IMR-90 (cell line): ENCODE measurements around the gene USP35.

Experiments used
- CTCF ChIP-seq: conservative IDR thresholded peaks from 2 replicates; pipeline ENCODE4 v1.5.1; 2012; ENCODE audit warnings: mild to moderate bottlenecking, low read depth, low read length, improper control_type of control experiment
- MXI1 ChIP-seq: IDR thresholded peaks from 2 replicates; pipeline ENCODE4 v1.6.1; 2012; ENCODE audit warnings: low read depth, mild to moderate bottlenecking, low read length, moderate library complexity, borderline replicate concordance
- NFE2L2 ChIP-seq: fragments of 150-350 bp; IDR thresholded peaks from 2 replicates; pipeline ENCODE4 v1.6.1; 2016; ENCODE audit warnings: low read depth, mild to moderate bottlenecking, low read length
- POLR2A ChIP-seq: IDR thresholded peaks from 2 replicates; pipeline ENCODE4 v1.6.1; 2012; ENCODE audit warnings: mild to moderate bottlenecking, low read depth, low read length
- RAD21 ChIP-seq: IDR thresholded peaks from 2 replicates; pipeline ENCODE4 v1.6.1; 2012; ENCODE audit warnings: low read length, improper control_type of control experiment
- RFX5 ChIP-seq: IDR thresholded peaks from 2 replicates; pipeline ENCODE4 v1.8.0; 2012; ENCODE audit warnings: low read depth, mild to moderate bottlenecking, low read length, moderate library complexity
- USF2 ChIP-seq: fragments of 150-350 bp; IDR thresholded peaks from 2 replicates; pipeline ENCODE4 v1.6.1; 2017; ENCODE audit warnings: mild to moderate bottlenecking, antibody characterized with exemption, low read length, low read depth

- TF ChIP-seq CTCF (no peak), RAD21 (no peak), POLR2A (no peak), MXI1 (no peak), RFX5 (no peak), NFE2L2 (no peak), USF2 (no peak)
These were observed 11.3 kb downstream of the USP35 start for GRCh38 chr11:78200061-78200460.
